Activated CD4-positive, alpha-beta T cell treated with anti-CD3 and anti-CD28 coated beads, Interleukin-10, Interleukin-2, amounts not matched to agents 100 ng/mL and 50 ng/mL, durations not matched to agents 16 hours and 8 hours (primary cell): Measurements from ENCODE around the gene UQCR11.
A peak's percentile ranks its signal among the peaks of the same experiment; 100 is the strongest.

ENCODE experiments used
- DNase-seq: peaks from one replicate; pipeline ENCODE4 v3.0.0-alpha.2; 2020

Gene UQCR11

DNA sequence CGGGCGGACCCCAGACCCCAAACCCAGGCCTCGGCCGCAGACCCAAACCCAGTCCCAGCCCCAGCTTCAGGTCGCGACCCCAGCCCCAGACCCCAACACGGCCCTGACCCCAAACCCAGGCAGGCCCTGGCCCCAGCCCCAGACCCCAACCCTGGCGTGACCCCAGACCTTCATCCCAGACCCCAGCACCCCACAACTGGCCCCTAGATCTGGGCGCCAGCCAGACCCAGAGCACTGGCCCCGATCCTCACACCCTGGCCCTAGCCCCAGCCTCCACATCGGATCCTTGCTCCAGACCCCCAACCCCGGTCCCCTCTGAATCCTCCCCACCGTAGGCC lies 20.1 kb downstream of the UQCR11 start:
- no peak for DNase-seq

DNA sequence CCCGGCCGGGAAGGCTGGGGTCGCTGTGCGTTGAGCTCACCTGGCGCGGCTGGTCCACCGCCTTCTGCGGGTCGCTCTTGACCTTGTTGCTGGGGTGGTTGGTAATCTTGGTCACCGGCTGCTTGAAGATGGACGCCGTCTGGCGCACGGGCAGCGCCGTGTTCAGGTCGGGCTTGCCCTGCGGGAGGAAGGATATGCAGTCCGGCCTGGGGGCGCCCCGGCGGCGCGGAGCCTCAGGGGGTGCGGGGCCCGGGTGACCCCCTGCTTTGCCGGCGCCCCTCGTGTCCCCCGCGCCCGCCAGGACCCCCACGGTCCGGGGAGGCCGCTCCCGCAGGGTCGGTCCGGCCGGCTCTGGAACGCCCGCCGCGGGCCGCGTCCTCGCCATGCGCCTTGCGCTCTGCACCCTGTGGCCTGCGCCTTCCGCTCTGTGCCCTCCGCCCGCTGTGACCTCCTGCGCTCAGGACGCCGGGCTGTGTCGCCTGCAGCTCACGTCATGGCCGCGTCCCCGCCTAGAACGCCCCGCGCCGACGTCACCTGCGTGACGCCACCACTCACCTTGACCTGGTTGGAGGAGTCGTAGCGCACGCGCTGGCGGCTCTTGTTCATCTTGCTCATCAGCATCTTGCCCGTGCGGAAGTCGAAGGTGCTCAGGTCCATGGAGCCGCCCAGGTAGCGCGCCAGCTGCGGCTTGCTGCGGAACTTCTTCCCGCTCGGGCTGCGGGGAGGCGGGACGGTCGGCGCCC lies 20.6 kb downstream of the UQCR11 start:
- no peak for DNase-seq

DNA sequence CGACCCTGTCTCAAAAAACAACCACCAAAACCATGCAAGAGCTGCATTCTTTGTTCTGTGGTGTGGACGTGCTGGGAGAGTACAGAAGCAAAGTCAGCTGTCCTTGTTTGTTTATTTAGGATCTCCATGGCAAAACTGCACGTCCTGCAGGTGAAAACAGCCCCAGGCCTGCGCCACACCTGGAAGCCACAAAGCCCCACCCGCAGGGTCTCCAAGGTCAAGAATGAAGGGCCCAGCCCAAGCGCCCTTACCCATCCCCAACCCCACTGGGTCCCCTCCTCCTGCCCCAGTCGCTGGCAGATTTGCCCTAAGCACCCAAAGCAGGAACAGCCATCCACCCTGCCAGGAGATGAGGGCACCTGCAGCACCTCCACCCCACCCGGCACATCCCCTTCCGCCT lies 23.1 kb downstream of the UQCR11 start:
- DNase-seq = no peak

DNA sequence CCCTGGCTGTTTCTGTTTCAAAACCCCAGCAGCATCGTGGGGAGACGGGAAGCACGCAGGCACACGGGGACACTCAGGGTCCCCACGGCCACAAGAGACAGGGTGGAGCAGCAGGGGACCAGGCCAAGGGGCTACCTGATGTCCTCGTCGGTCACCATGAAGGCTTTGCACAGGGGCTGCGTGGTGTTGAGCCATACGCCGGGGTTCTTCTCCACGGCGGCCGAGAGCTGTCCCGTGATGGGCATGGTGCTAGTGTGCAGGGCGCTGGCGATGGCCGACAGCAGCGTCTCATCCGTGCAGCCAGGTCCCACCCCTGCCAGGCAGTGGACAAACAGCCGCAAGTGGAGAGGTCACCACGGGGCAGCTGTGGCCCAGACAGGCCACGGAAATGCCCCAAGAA lies 24.3 kb downstream of the UQCR11 start:
- DNase-seq = no peak

DNA sequence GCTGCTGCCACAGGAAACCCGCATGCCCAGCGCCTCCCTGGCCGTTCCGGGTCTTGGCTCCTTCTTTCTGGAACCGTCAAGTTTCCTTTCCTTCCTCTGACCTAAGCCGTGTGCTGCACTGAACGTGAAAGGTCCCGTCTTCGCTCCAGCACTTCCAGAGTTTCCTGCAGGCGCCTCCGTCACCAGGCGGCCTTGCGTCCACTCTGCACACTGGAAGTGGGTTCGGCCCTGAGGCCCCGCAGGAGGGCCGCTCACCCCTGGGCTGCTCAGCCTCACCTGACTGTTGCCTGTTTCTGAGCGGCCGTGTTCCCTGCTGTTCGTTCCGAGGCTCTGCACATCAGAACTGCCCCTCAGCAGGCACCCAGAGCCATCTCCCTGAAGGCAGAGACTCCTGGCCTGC lies 24.9 kb downstream of the UQCR11 start:
- no peak for DNase-seq

DNA sequence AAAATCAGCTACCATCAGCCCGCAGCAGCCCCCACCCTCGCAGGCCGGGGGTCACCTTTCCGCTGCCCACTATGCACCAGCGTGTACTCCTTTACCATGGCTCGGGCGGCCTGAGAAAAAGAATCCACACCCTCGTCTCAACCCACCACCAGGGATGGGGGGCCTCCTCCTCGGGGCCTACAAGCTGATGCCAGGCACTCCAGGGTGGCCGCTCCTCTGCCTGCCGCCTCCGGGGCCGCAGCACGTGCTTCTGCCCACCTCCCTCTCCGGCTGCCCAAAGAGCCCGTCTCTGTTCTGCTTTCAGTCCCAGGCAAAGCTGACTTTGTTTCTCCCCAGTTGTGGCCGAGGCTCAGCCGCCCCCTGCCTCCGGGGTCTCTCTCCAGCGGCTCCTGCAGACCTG lies 26.0 kb downstream of the UQCR11 start:
- DNase-seq = no peak

DNA sequence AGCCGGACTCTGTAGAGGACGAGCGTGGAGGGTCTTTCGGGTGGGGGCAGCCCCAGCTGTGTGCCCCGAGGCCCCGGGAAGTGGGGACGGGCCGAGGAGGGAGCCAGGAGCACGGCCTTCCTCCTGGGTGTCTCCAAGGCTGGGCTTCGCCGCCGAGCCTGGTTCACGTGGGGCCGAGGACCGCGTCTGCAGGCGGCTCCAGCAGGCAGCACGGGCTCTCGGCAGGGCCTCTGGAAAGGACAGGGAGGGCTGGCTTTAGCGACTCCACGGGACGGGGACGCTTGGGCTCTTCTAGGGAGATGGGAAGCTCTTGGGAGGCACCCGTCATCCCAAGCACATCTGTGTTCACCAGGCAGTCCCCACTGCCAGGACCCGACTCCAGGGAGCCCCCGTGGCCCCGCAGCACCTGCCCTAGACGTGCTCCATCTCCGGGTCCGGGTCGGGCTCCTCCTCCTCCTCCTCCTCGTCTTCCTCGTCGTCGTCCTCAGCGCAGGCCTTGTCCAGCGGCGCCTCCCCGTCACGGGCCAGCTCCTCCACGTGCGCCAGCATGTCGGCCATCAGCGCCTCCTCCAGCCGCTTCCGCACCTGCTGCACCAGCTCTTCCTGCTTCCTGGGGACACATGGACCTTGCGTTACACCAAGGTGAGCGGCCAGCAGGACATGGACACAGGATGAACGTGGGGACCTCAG lies 27.2 kb downstream of the UQCR11 start:
- no peak for DNase-seq

DNA sequence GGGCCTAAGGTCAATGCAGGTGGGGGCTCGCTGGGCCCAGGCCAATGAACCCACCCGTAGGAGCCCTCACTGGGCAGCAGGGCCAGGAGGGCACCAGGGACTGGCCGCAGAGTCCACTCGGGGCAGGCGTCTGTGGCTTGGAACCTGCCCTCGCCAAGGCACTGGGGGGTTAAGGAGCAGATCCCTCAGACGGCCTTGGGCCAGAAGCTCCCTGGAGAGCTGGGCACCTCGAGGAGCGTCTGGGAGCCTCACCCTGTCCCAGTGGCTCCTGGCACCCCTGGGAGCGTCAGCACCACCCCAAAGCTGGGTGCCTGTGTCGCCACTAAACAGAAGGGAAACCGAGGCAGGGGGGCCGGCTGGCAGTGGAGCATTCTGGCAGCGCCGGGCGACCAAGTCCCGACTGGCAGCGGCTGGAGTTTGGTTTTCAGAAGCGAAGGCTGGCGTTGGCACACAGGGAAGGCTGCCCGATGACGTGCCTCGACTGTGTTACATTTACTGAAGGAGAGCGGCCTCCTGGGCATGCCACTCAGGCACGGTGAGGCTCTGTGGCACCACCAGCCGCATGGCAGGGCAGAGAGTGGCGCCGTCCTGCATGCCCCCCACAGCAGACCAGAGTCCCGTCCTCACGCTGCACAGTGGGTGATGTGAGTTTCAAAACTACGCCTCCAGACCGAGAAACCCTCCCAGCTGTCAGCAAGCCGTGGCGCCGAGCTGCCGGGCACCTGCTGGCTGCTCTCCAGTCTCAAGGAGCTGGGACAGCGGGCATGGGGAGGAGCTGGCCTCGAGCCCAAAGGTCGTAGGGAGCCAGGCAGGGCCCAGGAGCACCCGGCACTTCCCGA lies 28.0 kb downstream of the UQCR11 start:
- no peak for DNase-seq

DNA sequence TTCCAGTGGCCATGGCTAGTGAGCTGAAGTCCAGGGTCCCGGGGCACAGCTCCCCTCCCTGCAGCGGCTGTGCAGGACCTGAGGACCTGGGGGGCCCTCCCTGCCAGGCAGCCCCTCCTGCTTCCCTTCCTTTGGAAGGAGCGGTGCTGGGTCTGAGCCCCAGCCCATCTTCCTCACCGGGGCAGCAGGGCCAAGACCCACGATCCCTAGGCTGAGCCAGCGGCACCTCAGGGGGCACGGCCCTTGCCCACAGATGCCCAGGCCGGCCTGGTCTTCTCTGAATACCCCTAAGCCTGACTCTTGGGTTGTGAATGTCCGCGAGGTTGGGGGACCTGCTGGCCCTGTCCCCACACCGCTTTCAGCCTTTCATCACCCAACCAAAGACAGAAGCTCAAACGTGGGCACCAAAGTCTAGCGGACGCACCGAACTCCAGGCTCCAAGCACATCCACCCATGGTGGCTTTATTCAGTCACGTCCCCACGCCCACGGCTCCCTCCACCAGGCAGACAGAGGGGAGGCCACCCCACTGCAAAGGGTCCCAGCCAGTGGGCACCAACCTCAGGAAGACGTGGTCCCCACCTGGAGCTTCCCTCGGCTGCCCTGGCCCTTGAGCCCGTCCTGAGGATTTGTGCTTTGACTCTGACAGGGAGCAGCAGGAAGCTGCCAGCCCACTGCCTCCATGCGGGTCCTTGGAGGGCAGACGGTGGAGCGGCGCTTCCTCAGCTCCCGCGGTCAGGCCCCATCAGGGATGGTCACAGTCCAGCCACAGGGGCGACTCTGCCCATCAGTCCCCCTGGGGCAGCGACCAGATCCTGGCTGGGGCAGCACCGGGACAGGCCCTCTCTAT lies 28.8 kb downstream of the UQCR11 start:
- DNase-seq = no peak

DNA sequence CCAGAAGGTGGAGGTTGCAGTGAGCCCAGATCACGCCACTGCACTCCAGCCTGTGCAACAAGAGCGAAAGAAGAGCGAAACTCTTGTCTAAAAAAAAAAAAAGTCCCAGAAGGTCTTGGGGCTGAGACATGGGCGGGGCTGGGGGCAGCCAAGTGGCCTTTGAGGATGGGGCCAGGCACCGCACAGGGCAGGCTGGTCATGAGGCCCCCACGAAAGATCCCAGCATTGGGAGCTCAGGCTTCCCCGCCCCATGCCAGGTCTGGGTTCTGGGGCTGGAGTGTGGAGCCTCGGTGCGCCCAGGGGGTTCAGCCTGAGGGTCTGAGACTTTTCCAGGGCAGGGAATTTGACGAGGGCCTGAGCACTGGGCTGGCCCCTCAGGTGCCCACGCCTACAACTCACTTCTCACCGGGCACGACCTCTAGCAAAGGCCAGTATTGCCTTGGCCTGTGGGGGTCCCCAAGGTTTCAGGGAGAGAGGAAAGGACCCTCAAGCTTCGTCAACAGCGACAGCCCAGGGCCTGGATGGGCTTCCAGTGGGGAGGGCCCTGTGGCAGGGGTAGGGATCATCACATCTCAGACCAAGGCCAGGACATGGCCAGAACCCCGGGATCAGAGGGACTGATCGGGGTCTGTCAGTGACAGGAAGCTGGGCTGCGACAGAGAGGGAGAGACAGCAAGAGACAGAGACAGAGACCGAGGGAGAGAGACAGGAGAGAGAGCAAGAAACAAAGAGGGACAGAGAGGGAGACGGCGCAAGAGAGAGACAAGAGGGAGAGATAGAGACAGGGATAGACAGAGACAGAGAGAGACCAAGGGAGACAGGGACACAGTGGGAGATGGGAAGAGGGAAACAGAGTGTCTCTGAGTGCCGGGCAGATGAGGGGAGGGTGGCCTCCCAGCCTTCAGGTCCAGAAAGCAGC lies 29.7 kb downstream of the UQCR11 start:
- no peak for DNase-seq

DNA sequence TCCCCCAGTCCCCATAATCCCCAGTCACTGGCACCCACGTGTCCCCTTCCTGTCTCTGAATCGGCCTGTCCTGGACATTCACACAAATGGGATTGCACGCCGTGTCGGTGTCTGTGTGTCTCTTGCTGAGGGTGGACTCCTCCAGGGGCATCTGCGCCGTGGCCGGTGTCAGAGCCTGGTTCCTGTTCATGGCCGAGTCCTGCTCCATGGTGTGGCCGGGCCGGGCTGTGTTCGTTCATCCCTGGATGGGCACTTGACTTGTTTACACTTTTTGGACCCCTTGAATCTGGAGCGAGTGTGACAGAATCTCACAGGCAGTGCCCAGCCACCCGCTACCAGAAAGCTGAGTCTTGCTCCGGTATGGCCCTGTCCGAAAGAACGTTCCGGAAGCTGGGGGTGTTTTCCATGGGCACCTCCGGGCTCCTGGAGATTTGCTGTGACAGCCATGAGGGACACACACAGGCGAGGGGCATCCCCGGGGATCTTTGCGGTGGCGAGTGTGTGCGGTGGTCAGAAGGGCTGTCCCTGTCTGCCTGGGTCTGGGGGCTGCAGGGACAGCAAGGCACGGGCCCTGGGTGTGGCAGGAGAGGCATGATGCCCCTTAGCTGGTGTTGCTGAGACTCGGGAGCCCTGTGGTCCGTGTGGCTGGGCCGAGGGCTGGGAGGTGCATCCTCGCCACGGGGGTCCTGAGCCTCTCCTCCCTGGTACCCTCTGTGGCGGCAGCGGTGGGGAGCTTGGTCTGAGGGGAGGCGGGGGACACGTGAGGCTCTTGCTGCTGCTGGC lies 30.7 kb downstream of the UQCR11 start:
- no peak for DNase-seq

DNA sequence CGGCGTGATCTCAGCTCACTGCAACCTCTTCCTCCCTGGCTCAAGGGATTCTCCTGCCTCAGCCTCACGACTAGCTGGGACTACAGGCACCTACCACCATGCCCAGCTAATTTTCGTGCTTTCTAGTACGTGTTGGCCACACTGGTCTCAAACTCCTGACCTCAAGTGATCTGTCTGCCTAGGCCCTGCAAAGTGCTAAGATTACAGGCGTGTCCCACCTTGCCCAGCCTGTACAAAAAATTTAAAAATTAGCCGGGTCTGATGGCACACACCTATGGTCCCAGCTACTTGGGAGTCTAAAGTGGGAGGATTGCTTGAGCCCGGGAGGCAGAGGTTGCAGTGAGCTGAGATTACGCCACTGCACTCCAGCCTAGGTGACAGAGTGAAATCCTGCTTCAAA lies 32.5 kb downstream of the UQCR11 start:
- DNase-seq = no peak

DNA sequence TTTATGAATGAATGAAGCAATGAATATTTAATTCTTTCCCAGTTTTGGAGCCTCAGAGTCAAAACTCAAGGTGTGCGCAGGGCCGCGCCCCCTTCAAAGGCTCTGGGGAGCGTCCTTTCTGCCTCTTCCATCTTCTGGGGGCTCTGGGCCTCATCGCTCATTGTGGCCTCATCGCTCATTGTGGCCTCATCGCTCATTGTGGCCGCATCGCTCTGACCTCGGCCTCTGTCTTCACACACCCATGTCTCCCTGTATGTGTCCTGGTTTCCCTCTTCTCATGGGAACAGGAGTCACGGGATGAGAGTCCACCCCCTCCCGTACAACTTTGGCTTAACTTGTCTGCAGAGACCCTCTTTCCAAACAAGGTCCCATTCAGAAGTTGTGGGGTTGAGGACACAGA lies 33.9 kb downstream of the UQCR11 start:
- no peak for DNase-seq

DNA sequence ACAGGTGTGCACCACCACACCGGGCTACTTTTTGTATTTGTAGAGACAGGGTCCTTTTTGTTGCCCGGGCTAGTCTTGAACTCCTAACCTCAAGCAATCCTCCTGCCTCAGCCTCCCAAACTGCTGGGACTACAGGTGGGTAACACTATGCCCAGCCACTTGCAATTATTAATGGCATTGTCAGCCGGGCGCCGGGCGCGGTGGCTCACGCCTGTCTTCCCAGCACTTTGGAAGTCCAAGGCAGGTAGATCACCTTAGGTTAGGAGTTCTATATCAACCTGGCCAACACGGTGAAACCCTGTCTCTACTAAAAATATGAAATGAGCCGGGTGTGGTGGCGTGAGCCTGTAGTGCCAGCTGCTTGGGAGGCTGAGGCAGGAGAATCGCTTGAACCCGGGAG lies 34.4 kb downstream of the UQCR11 start:
- DNase-seq = no peak

DNA sequence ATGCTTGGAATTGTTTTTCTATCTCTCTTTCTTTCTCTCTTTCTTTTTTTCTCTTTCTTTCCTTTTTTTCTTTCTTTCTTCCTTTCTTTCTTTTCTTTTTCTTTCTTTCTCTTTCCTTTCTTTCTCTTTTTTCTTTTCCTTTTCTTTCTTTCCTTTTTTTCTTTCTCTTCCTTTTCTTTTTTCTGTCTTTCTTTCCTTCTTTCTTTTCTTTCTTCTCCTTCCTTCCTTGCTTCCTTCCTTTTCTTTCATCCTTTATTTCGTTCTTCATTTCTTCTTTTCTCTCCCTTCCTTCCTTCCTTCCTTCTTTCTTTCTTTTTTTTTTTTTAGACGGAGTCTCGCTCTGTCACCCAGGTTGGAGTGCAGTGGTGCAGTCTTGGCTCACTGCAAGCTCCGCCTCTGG lies 35.3 kb downstream of the UQCR11 start:
- DNase-seq = no peak

DNA sequence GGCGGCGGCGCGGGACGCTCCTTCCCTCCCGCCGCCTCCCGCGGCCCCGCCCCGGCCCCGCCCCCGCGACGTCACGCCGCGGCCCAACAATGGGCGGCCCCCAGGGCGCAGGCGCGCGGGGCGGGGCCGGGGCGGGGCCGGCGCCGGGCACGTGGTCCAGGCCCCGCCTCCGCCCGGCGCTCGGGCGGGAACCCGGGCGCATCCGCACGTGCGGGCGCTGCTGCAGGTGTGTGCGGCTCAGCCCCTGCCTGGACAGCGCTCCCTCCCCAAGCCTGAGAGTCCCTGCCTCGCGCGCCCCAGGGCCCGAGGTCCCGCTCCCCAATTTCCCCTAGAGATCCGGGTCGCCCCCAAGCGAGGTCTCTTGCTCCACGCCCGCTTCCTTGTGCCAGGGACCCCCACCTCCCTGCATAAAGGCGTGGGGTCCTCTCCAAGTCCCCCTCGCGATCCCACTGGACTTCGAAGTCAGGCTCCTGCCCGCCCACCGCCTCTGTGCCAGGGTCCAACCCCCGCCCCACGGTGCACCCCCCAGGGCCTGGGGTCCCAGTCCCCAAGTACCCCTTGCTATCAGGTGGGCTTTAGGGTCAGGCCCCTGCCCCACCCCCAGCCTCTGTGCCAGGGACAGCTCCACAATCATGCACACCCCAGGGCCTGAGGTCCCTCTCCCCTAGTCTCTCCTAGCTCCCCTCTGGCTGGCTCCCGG lies 36.8 kb downstream of the UQCR11 start, which contains the start of gene MEX3D:
Gene MEX3D (minus strand): TSS at position 6 of the 700 bp plus-strand sequence. CDS start 267 bp downstream, outside the sequence.
- peak; percentile 87 for DNase-seq

DNA sequence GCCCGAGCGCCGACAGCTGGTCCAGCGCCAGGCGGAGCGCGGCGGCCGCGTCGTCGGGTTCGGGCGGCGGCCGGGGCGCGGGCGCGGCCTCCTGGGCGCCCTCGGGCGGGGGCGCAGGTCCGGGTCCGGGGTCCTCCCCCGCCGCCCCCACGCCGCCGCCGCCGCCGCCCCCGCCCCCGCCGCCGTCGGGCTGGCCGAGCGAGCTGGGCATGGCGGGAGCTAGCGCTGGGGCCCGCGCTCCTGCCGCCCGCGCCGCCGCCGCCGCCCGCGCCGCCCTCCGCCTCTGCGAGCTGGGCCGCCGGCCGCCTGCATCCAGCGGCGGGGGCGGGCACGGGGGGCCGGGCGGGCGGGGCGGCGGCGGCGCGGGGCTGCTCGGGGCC lies 37.4 kb downstream of the UQCR11 start:
- no peak for DNase-seq

DNA sequence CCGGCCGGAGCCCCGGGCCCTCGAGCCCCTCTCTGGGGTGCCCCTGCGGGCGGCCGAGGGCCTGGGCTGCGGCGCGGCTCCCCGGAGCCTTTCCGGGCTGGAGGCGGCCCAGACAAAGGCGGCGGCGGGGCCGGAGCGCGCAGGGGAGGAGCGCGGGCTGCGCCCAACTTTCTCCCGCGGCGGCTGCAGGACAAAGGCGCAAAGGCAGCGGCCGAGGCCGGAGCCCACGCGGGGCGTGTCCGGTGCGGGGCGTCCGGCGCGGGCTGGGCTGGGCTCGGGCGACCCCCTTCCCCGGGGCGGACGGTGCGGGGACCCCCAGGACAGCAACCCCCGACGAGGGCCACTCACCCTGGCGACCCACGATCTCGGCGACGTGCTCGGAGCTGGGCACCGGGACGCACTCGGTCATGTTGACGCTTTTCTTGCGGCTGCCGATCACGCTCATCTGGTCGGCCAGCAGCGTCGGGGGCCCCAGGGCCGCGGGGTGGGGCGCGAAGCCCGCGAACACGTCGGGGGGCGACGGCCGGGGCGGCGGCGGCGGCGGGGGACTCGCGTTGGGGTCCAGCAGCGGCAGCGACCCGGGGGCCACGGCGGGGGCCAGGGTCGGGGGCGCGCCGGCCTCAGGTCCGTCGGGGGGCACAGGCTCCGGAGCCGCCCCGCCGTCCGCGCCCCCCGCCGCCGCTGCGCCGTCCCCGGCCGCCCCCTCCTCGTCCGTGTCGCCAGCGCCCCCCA lies 38.0 kb downstream of the UQCR11 start:
- no peak for DNase-seq

DNA sequence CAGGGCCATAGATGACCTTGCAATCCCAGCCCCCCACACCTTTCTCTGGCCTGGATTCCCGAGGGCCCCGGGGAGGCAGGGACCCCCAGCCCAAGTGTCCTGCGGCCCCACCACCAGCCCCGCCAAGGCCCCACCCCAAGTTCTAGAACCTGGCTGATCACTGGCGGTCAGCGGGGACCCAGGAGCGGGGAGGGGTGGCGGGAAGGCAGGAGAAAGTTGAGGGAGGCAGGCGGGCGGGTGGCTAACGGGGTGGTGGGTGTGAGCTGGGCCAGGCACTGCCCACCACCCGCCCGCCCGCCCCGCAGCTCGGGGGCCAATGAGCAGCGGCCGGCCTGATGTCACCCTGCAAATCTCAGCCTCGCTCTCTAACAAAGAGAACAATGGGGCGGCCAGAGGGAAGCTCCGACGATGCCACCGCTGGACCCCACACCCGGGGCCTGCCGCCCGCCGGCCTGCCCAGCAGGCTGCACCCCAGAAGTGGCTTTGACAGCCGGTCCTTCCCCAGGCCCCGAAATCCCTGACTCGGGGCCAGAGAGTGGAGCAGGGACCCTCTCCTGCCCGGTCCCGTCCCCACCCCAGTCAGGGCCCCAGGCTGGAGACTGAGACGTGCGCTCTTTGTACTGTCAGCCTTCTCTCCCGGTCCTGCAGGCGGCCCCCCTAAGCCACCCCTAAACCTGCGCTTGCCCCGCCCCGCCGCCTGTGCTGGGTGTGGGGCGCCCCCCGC lies 38.7 kb downstream of the UQCR11 start:
- DNase-seq = no peak
